Transverse colon (tissue), 4 donors: ENCODE data around the gene TLE5. TPM values are rescaled to one million over a fixed set of nuclear protein-coding genes. Genes with fewer than 3 reads are reported as not detected.

ENCODE experiments used
- DNase-seq: peaks from one replicate; pipeline ENCODE4 v3.0.0-alpha.2; 2019
- H3K27ac ChIP-seq, 4 donors: fragments of 200-600 bp; sonication (generic); 2 replicates each; pipeline ENCODE4 v1.5.1; 2016 to 2018; ENCODE audit warnings: inconsistent platforms in 4 of 4
- H3K27me3 ChIP-seq: fragments of 200-600 bp; sonication (generic); 2 replicates; pipeline ENCODE4 v1.5.1; 2017; ENCODE audit warnings: inconsistent platforms
- H3K36me3 ChIP-seq, 4 donors: fragments of 200-600 bp; sonication (generic); 2 replicates each; pipeline ENCODE4 v1.5.1; 2017 to 2019; ENCODE audit warnings: inconsistent platforms in 4 of 4
- H3K4me1 ChIP-seq, 4 donors: fragments of 200-600 bp; sonication (generic); 2 replicates each; pipeline ENCODE4 v1.5.1; 2017 to 2020; ENCODE audit warnings: inconsistent platforms in 4 of 4
- H3K4me3 ChIP-seq, 4 donors: fragments of 200-600 bp; sonication (generic); 1 replicate in 1 of 4; 2 replicates in 3 of 4; pipeline versions ENCODE4 v1.5.1 to v1.6.1; 2017 to 2019; ENCODE audit warnings: inconsistent platforms in 4 of 4
- H3K9me3 ChIP-seq, 2 donors: fragments of 200-600 bp; sonication (generic); 2 replicates each; pipeline ENCODE4 v1.5.1; 2017 to 2019; ENCODE audit warnings: inconsistent platforms in 2 of 2
- CTCF ChIP-seq, 5 experiments: fragments of 200-600 bp in 3 of 5; fragments of 450-650 bp in 2 of 5; sonication (generic) in 3 of 5; IDR thresholded peaks; 1 replicate in 2 of 5; 2 replicates in 3 of 5; pipeline ENCODE4 v1.5.1; 2016 to 2017; ENCODE audit warnings: antibody characterized with exemption in 5 of 5, inconsistent platforms in 3 of 5, mild to moderate bottlenecking in 2 of 5, moderate library complexity in 1 of 5
- EP300 ChIP-seq: sonication (generic); formaldehyde crosslinking; IDR thresholded peaks from one replicate; pipeline ENCODE4 v1.6.1; 2017; ENCODE audit warnings: antibody characterized with exemption, low read depth
- POLR2A ChIP-seq: fragments of 450-650 bp; IDR thresholded peaks from one replicate; pipeline ENCODE4 v1.6.1; 2016; ENCODE audit warnings: antibody characterized with exemption, mild to moderate bottlenecking, moderate library complexity
- POLR2AphosphoS5 ChIP-seq, 3 donors: sonication (generic); formaldehyde crosslinking; IDR thresholded peaks; one replicate each; pipeline ENCODE4 v1.6.1; 2016; ENCODE audit warnings: antibody characterized with exemption in 3 of 3
- WGBS, 2 donors: methylation state at CpG; one replicate each; pipeline ENCODE4 v1.1.5; 2018; ENCODE audit warnings: low coverage in 1 of 2; 5-methylcytosine and 5-hydroxymethylcytosine counted together
- in situ Hi-C, 4 donors: fragments of 200-750 bp; cut with MboI; loops; one replicate each; pipeline versions ENCODE4 v1.15.0 to v1.15.1; 2017; ENCODE audit warnings: low sequenced_read_pairs in 3 of 4, low pct_ligation_motif_present in 1 of 4, low pct_unique_long_range_greater_than_20kb in 1 of 4
- intact Hi-C: fragments of 100-400 bp; cut with DNase I; formaldehyde crosslinking; loops from one replicate; pipeline ENCODE4 v1.15.1; 2023; ENCODE audit warnings: low total_unique reads
- total RNA-seq, 4 donors: library from RNA; depleted of rRNA; stranded (reverse); fragments of >200 nt; gene quantifications; one replicate each; pipeline ENCODE4 v1.1.0, GENCODE V29; 2016

Gene TLE5
- total RNA-seq, 4 donors from 2014 or later, result 307 to 561 (median 400) TPM

DNA sequence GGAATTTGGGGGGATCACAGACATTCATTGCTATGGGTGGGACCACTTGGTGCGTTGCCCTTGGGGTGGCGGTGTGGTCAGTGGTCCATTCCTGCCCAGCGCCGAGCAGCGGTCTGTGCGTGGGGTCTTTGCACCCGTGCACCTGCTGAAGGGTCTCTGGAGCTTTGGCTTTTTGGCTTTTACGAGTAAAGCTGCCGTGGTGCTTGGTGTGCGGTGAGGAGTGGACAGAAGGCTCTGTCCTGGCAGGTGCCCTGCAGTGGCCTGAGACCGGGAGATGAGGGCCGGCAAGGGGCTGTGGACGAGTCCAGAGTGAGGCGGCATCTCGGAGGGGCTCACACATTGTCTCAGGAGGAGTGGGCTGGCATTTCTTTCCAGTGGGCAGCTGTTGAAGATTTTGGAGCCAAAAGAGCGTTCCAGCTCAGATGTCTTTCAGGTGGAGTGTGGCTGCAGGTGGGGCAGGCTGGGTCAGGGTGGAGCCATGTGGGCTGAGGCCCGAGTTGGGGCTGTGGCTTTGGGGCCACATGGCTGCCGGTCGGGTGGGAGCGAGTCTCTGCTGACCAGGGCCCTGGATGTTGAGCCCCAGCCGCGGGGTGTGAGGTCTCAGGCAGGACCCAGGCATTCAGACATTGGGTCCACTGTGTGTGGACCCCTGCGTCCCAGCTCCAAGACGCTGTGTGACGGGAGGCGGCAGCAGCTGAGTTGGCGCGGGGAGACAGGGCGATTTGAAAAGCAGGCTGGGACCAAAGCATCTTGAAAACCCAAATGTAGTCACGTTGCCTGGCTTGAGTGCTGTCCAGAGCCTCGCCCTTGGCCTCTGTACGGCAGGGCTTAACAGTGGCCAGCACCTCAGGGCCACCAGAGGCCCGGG lies 43.6 kb upstream of the TLE5 start:
- no peak for TF ChIP-seq CTCF (IDR thresholded peaks at IDR 0.05)
- TF ChIP-seq POLR2AphosphoS5 (IDR thresholded peaks at IDR 0.05), result no peak
- TF ChIP-seq EP300, result no peak
- intact Hi-C loops, result loop anchor here (2.0 to 10.0 kb wide), 2 partner anchors 31 to 141 kb away; no protein-coding TSS in a partner anchor

GRCh38 chr19:3104708-3104983 lies 42.4 kb upstream of the TLE5 start:
- Histone ChIP-seq H3K4me1 (peaks cover 29 to 82% (median 64%) of the 10 kb centered on the region in 4 donors), H3K4me3 (no peak overlapping the region), H3K36me3 (no peaks in the 10 kb centered on the region), H3K27me3 (no peaks in the 10 kb centered on the region), H3K27ac (peak overlapping the region; percentile 63 to 76 (median 73)), H3K9me3 (no peaks in the 10 kb centered on the region)
- intact Hi-C loops (loop anchor here (2.0 to 10.0 kb wide), 2 partner anchors 30 to 140 kb away; no protein-coding TSS in a partner anchor), in situ Hi-C loops (loop anchor here in 1 of 4 donors (10.0 kb wide), 1 partner anchor 140 kb away; no protein-coding TSS in a partner anchor)
- 47% methylated on average over 9 of the region's 10 CpGs; no CpG with 5 or more reads in 1 of the 2 donors for WGBS, 2 donors
- TF ChIP-seq POLR2AphosphoS5 (IDR thresholded peaks at IDR 0.05) (no peak), POLR2A (no peak), EP300 (no peak), CTCF (IDR thresholded peaks at IDR 0.05) (no peak)
- no peak for DNase-seq

More for the DNA sequence above, 43.6 kb upstream of the TLE5 start:
- Histone ChIP-seq H3K36me3 (no peaks in the 10 kb centered on the region), H3K27me3 (no peaks in the 10 kb centered on the region), H3K4me3 (no peak overlapping the region), H3K27ac (peak overlapping the region; percentile 32 to 77 (median 73)), H3K9me3 (no peaks in the 10 kb centered on the region), H3K4me1 (peaks cover 29 to 72% (median 57%) of the 10 kb centered on the region in 4 donors)
- WGBS, 2 donors, result 83% methylated on average over 33 of the region's 33 CpGs; no CpG with 5 or more reads in 1 of the 2 donors
- in situ Hi-C loops, result loop anchor here in 1 of 4 donors (10.0 kb wide), 1 partner anchor 141 kb away; no protein-coding TSS in a partner anchor
- no peak for DNase-seq

DNA sequence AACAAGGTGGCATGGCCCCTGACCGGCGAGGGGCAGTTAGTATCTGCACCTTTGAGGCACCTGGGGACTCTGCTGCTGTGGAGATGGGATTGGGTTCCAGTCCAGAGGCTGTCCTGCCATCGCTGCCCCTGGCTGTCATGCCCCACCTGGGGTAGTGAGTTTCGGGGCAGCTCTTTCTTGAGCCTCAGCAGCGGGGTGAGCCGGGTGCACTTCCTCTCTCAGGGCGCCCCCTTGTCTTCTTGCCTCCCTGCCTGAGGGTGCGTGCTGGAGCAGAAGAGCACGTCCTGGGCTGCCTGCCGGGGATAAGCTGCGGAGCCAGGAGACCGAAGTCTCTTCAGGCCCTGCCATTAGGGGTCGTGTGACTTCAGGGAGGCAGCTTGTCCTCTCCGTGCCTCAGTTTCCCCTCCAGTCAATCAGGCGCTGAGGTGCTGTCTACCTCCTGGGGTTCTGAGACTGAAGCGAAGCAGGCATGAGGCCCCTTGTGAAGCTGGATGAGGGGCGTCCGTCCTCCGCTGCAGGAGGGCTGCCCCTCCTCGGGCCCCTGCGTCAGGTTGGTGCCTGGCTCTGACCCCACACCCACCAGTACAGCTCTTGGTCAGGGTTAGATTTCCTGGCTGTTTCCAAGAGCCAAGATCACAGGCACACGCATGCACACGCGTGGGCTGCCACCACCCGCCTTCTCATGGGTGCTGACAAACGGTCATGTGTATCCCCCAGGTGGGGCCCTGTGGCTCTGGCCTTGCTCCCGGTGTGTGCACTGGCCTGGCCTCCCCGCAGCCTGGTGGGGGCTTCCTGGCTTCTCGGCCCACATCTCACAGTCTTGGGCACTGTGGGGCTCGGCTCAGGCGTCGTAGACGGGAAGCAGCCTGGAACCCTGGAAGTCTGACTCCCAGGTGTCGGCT lies 40.2 kb upstream of the TLE5 start:
- no peak for DNase-seq
- Histone ChIP-seq H3K4me3 (no peak overlapping the region), H3K27ac (peak overlapping the region in 2 of 4 donors; percentile 13 to 63), H3K27me3 (no peaks in the 10 kb centered on the region), H3K9me3 (no peaks in the 10 kb centered on the region), H3K36me3 (no peaks in the 10 kb centered on the region), H3K4me1 (peaks cover 44 to 93% (median 77%) of the 10 kb centered on the region in 4 donors)
- intact Hi-C loops (loop anchor here (10.0 kb wide), 1 partner anchor 138 kb away; no protein-coding TSS in a partner anchor), in situ Hi-C loops (loop anchor here in 1 of 4 donors (10.0 kb wide), 1 partner anchor 138 kb away; no protein-coding TSS in a partner anchor)
- 85 to 91% methylated on average over 4 to 31 of the region's 34 CpGs for WGBS, 2 donors
- TF ChIP-seq EP300 (no peak), POLR2A (no peak), CTCF (IDR thresholded peaks at IDR 0.05) (no peak), POLR2AphosphoS5 (IDR thresholded peaks at IDR 0.05) (no peak)
